Stimulated activated naive CD4-positive, alpha-beta T cell treated with Interleukin-2 at 50 U/mL for 16 hours (primary cell): Measurements from ENCODE around the gene GPC3.
"Not testable (repeated sequence)": the region's sequence is repeated elsewhere in the genome, so short reads cannot be mapped to it uniquely, and the experiment has no call there.

Experiments
- DNase-seq: peaks from one replicate; lab custom pipeline; 2025; lab: John Stamatoyannopoulos, UW

Gene GPC3

GRCh38 chrX:133762976-133763548 lies 222.3 kb downstream of the GPC3 start:
- not testable (repeated sequence) for DNase-seq

DNA sequence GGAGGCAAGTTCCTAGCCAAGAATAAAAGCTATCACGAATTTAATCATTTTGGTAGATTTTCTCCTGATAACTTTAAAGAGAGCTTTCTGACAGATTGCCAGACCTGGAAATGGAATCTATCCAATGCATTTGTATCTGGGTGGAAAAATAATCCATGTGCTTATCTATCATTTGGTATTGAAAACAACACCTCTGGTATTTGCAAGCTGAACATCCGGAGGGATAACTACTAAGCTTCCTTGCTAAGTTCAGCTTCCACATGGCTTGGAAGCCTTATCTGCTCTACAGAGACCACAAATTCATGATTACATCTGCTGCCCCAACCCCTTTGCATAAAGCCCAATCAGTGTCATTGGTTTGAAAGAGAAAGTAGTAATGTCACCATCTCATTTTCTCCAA lies 230.7 kb downstream of the GPC3 start:
- DNase-seq = no peak

- DNase-seq = no peak
These were observed 235.4 kb downstream of the GPC3 start for GRCh38 chrX:133749951-133750350.

DNA sequence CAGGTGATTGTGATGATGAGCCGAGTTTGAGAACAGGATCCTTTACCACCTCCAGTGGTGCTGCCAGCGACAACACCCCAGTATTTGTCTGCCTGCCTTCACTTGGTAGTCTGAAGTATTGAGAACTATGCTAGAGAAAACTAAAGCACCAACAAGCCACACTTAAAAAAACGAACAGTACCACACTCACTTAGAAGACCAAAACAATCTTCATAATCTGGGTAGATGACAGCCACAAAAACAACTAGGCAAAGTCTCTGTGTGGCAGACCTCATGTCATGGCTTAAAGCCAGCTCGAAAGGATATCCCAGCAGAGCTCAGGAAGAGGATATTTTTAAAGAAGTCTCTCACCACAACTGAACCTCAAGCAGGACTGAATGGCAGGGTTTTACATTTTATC lies 236.0 kb downstream of the GPC3 start:
- no peak for DNase-seq

GRCh38 chrX:133747196-133747595 lies 238.2 kb downstream of the GPC3 start:
- no peak for DNase-seq

GRCh38 chrX:133746593-133746992 lies 238.8 kb downstream of the GPC3 start:
- no peak for DNase-seq

DNA sequence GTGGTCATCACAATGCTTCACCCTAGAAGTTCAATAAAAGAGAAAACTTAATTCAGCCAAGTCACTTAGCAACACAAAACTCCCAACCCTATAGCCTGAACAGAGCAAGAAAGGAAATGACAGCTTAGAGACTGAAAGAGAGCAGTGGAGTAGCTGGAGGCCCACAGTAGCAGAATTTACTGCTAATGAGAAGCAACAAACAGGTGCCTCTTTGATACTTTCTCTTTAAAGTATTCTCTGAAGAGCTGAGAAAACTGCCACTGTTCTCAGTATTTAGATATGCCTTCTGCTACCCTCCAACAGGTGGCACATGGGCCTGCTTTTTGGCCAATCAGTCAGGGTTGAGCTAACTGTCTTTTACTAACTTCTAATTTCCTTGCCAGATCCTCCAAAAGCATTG lies 240.0 kb downstream of the GPC3 start:
- DNase-seq = no peak

GRCh38 chrX:133742602-133743305 lies 242.6 kb downstream of the GPC3 start:
- no peak for DNase-seq

DNA sequence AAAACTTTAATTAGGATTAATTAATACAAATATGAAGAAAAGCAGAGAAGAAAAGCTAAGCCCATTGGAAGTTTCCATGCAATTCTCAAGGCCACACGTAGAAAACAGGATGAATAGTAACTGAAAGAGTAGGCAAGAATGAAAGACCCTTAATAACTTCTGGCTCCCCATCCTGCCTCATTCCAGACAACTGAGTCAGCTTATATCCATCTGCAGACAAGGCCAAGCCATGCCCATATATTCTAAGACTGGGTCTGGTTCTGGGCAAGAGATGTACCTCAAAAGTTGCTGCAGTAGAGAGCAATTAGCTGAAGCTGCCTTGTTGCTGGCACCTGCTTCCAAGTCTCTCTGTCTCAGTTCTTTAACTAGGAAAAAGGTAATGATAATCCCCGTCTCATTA lies 244.1 kb downstream of the GPC3 start:
- DNase-seq = no peak

DNA sequence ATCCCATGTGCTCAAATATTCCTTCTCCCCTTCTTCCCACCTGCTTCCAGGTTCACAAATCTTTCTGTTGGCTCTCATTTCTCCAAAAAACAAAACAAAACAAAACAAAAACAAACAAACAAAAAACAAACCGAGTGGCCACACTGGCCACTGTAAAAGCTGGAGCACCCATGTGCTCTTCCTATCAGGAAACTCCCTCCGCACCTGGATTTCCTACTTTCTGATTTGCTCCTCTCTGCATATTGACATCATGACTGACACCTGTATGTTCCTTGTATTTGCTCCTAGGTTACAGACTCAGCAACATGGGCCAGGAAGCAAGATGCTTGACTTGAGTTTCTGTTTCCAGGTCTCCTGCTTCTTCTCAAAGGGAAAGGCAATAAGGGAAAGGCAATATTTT lies 258.8 kb downstream of the GPC3 start:
- no peak for DNase-seq

GRCh38 chrX:133726211-133726630 lies 259.2 kb downstream of the GPC3 start:
- DNase-seq = no peak

GRCh38 chrX:133723930-133724329 lies 261.5 kb downstream of the GPC3 start:
- no peak for DNase-seq

GRCh38 chrX:133722756-133723155 lies 262.6 kb downstream of the GPC3 start:
- no peak for DNase-seq

DNA sequence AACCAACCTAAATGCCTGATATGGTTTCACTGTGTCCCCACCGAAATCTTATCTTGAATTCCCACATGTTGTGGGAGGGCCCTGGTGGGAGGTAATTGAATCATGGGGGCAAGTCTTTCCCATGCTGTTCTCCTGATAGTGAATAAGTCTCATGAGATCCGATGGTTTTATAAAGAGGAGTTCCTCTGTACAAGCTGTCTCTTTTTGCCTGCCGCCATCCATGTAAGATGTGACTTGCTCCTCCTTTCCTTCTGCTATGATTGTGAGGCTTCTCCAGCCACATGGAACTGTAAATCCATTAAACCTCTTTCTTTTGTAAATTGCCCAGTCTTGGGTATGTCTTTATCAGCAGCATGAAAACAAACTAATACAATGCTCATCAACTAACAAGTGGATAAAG lies 265.1 kb downstream of the GPC3 start:
- DNase-seq = not testable (repeated sequence)

DNA sequence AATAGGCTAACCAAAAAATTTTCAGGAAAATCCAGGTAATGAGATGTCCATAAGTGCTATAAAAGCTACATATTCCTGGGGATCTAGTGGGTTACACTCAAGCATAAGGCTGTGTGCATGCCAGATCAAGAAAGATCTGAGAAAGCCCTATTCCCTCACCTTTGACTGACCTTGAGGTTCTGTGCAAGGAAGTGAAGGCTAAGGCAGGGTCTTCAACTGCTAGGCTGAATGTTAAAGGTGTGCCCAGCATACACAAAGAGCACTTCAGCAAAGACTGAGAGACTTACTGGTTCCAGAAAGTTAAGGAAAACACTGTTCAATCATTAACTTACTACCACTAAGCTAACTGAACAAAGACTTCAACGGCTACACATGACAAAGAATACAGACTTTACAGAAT lies 269.7 kb downstream of the GPC3 start:
- no peak for DNase-seq

- DNase-seq = no peak
These were observed 275.9 kb downstream of the GPC3 start for GRCh38 chrX:133709501-133709900.

DNA sequence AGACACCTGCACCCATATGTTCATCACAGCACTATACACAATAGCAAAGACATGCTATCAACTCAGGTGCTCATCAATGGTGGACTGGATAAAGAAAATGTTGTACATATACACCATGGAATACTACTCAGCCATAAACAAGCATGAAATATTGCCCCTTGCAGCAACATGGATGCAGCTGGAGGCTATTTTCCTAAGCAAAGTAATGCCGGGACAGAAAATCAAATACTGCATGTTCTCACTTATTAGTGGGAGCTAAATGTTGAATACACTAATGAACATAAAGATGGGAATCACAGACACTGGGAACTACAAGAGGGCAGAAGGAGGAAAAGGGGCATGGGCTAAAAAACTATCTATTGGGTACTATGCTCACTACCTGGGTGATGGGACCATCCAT lies 278.5 kb downstream of the GPC3 start:
- no peak for DNase-seq

DNA sequence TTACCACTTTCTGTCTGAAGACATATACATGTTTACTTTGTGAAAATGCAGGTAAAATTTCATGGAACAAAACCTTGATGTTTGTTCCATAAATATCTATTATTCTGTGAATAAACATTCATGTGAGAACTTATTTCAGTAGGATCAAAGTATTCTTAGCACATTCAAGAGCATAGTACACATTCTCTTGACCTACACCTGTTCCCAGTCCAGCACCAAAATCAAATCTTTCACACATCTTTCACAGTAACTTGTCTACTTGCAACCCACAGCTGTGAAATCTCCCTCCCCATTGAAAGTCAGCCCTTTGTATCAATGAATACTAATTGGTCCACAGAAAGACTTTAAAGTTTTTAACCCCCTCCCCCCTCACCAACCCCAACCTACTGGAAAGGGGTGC lies 283.2 kb downstream of the GPC3 start:
- no peak for DNase-seq

DNA sequence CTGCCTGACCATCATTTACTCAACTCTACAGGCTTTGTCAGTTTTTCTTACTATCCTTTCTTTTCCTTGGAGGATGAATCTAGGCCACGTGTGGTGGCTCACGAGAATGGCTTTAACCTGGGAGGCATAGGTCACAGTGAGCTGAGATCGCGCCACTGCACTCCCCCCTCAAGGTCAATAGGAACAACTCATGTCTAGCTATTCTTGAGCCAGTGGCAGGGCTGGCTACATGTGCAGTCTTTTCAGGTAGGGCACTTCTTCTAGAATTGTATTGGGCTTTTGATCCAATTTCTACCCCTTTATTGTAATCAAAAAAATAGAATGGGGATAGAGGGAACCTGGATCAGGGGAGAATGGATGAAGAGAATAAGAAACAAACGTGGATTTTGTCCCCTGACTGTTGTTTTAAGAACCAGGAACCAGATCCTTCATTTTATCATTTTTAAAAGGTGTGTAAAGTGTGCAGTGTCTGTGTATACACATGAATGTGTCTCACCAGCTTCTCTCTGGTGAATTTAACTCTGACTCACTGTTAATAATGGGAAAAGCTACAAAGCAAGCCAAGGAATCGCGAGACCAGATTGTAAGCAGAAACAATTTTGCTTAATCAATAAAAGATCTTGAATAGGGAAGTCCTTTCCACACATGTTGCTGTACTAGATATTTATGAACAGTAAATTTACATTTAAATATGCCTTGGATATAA lies 286.2 kb downstream of the GPC3 start:
- no peak for DNase-seq

DNA sequence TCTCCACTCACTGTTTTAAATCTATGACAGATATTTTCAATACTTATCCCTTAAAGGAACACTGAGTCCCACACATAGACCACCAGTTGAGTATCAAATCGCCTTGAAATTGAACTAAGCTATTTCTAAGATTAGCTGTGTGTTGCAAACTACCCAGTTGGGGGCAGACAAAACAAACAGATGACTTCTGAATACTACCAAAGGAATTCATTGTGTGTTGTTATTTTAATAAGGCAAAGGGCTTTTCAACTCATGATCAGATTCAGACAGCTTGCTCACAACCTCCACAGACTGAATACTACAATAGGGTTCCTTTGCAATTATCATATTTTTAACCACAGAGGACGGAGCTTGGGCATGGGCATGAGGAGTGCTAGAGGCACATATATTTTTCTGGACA lies 287.1 kb downstream of the GPC3 start:
- no peak for DNase-seq

GRCh38 chrX:133697656-133698055 lies 287.7 kb downstream of the GPC3 start:
- DNase-seq = no peak

DNA sequence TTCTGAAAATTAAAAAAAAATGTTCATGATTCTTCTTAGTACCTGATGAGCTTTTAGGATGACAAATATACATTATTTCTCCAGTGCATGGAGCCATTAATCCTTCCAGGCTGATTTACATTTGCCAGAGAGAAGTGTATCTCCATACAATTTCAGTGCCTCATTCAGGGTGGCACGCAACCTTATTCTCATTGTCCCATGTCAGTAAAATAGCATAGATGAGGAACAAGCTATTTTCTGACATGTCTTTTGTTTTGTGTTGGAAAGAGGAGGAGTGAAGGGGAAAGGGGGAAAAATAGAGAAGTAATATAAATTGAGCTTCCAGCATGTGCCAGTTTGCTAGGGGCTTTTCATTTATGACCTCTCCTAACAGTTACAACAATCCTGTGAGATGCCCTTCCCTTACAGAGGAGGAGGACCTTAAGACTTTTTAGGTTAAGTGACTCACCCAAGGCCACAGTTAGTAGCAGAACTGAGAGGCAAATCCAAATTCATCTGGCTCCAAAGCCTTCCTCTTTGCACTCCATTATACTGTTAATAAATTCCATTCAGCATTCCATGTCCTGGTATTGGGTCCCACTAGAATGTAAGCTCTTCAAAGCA lies 295.3 kb downstream of the GPC3 start:
- DNase-seq = no peak

- DNase-seq = no peak
These were observed 299.6 kb downstream of the GPC3 start for GRCh38 chrX:133685822-133686221.
